Measurements from ENCODE around the gene COL5A1. TPM values are rescaled to one million over a fixed set of nuclear protein-coding genes. Genes with fewer than 3 reads are reported as not detected.

COL5A1 gene
- total RNA-seq, 2 donors from 2014 or later = 10.9 to 22.0 TPM

GRCh38 chr9:134650431-134651190 is 9.0 kb downstream of the COL5A1 start:
- Histone ChIP-seq H3K4me1 (peaks cover 0 to 55% of the 10 kb centered on the region in 2 donors), H3K36me3 (no peaks in the 10 kb centered on the region), H3K9me3 (no peaks in the 10 kb centered on the region), H3K4me3 (no peak overlapping the region), H3K27ac (no peak overlapping the region), H3K27me3 (no peaks in the 10 kb centered on the region)
- no peak for TF ChIP-seq CTCF (IDR thresholded peaks at IDR 0.05)
- DNase-seq (ENCODE audit: low spot score) = no peak

DNA sequence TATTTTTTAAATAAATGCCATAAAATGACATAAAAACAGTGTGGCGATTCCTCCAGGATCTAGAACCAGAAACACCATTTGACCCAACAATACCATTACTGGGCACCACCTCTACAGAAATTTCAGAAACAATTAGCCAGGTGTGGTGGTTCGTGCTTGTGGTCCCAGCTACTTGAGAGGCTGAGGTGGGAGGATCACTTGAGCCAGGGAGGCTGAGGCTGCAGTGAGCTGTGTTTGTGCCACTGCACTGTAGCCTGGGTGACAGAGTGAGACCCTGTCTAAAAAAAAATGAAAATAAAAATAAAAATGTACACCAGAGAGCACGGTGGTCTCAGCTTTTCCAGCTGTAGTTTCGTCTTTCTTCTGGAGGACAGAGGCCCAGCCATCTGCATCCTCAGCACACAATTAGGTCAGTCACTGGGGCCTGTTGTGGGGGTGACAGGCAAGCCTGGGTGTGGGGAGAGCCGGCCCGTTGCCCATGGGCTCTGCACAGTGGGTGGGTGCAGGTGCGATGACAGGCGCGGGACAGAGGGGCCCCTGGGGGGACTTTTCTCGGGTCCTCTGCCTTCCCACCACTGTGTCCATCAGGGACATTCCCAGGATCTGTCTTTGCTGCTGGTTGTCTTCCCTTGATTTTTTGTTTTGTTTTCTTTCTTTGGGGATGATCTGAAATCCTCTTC is 9.8 kb downstream of the COL5A1 start:
- peaks cover 0 to 55% of the 10 kb centered on the region in 2 donors for H3K4me1 ChIP-seq
- H3K27ac ChIP-seq = peak overlapping the region in 1 of 2 donors; percentile 10

DNA sequence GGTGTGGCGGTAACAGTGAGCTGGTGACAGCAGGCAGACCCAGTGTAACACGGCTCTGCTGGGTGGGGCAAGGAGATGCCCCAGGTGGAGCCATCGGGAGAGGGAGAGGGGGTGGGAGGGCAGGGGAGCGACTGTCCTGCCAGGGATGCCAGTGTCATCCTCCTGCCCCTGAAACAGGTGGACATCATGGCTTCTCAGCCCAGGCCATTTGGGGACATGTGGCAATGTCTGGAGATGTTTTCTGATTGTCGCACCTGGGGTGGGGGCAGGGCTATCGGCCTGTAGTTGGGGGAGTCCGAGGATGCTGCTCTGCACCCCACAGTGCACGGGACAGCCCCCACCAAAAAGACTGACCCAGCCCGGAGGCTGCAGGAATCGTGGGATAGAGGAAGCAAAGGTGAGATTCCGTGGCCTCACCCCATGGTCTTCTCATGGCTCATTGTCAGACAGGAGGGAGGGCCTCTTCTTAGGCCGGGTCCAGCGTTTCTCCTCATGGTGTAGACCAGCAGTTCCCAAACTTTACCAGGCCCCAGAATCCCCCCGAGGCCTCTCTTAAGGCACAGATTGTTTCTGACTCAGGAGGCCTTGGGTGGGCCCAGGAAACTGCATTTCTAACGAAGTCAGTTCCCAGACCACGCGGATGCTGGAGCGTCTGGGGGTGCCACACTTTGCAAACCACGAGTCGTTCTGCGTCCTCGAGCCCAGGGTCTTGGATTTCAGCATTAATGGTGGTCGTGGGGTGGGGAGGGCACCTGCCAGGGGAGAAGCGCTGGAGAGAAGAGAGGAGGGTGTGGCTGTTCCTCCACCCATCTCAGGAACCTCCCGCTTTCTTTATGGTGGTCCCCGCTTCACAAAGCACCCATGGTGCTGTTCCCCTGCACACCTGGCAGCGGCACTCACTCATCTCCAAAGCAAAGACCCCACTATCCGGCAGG is 11.0 kb downstream of the COL5A1 start:
- no peaks in the 10 kb centered on the region for H3K9me3 ChIP-seq
- no peak for DNase-seq (ENCODE audit: low spot score)
- H3K4me3 ChIP-seq = no peak overlapping the region
- H3K27ac ChIP-seq = peak overlapping the region; percentile 10 to 39
- peaks cover 0 to 44% of the 10 kb centered on the region in 2 donors for H3K4me1 ChIP-seq
- no peaks in the 10 kb centered on the region for H3K36me3 ChIP-seq
- no peaks in the 10 kb centered on the region for H3K27me3 ChIP-seq
- TF ChIP-seq CTCF (IDR thresholded peaks at IDR 0.05) = no peak

More for the DNA sequence above, 9.8 kb downstream of the COL5A1 start:
- no peaks in the 10 kb centered on the region for H3K9me3 ChIP-seq
- no peaks in the 10 kb centered on the region for H3K27me3 ChIP-seq
- H3K4me3 ChIP-seq = no peak overlapping the region
- no peaks in the 10 kb centered on the region for H3K36me3 ChIP-seq
- DNase-seq (ENCODE audit: low spot score) = no peak
- TF ChIP-seq CTCF (IDR thresholded peaks at IDR 0.05) = no peak

GRCh38 chr9:134653259-134654009 is 11.8 kb downstream of the COL5A1 start:
- no peak for DNase-seq (ENCODE audit: low spot score)
- Histone ChIP-seq H3K4me3 (no peak overlapping the region), H3K27ac (peak overlapping the region in 1 of 2 donors; percentile 39), H3K36me3 (no peaks in the 10 kb centered on the region), H3K4me1 (peaks cover 0 to 47% of the 10 kb centered on the region in 2 donors), H3K9me3 (no peaks in the 10 kb centered on the region), H3K27me3 (no peaks in the 10 kb centered on the region)
- TF ChIP-seq CTCF (IDR thresholded peaks at IDR 0.05) = no peak

GRCh38 chr9:134655101-134655500 is 13.5 kb downstream of the COL5A1 start:
- Histone ChIP-seq H3K27me3 (no peaks in the 10 kb centered on the region), H3K9me3 (no peaks in the 10 kb centered on the region), H3K4me1 (peaks cover 0 to 40% of the 10 kb centered on the region in 2 donors), H3K27ac (no peak overlapping the region), H3K36me3 (no peaks in the 10 kb centered on the region), H3K4me3 (no peak overlapping the region)
- no peak for TF ChIP-seq CTCF (IDR thresholded peaks at IDR 0.05)
- DNase-seq (ENCODE audit: low spot score) = no peak

Data from right atrium auricular region (tissue), 2 donors.